A549 (cell line): ENCODE measurements around the gene DMAC2L.
"Not testable (repeated sequence)": the region's sequence is repeated elsewhere in the genome, so short reads cannot be mapped to it uniquely, and the experiment has no call there.

Source experiments
- EP300 ChIP-seq, 2 experiments: fragments of >200 bp; sonication (Bioruptor Twin); formaldehyde crosslinking; IDR thresholded peaks; 2 replicates in 1 of 2; 3 replicates in 1 of 2; pipeline ENCODE4 v1.6.1; 2016 to 2017
- MAFK ChIP-seq: fragments of 450-650 bp; IDR thresholded peaks from 2 replicates; pipeline ENCODE4 v1.6.1; 2014; ENCODE audit not compliant: partially characterized antibody
- PHF8 ChIP-seq: fragments of 200-600 bp; sonication (generic); IDR thresholded peaks from 2 replicates; pipeline ENCODE4 v1.6.1; 2016; ENCODE audit warnings: low read depth, mild to moderate bottlenecking, antibody characterized with exemption, moderate library complexity, borderline replicate concordance
- SREBF2 ChIP-seq: fragments of 450-650 bp; IDR thresholded peaks from 2 replicates; pipeline ENCODE4 v1.6.1; 2014; ENCODE audit warnings: mild to moderate bottlenecking, moderate library complexity
- TF ChIP-seq, protein P1 (sequence below): fragments of >200 bp; sonication (Bioruptor Twin); formaldehyde crosslinking; IDR thresholded peaks from 3 replicates; pipeline ENCODE4 v1.5.1; 2016
- TF ChIP-seq, protein P2 (sequence below): fragments of 450-650 bp; IDR thresholded peaks from 2 replicates; pipeline ENCODE4 v1.6.1; 2014; ENCODE audit warnings: antibody characterized with exemption
- TF ChIP-seq, protein P3 (sequence below): IDR thresholded peaks from 2 replicates; pipeline ENCODE4 v1.6.1; 2012
- TF ChIP-seq, protein P4 (sequence below): IDR thresholded peaks from 2 replicates; pipeline ENCODE4 v1.6.1; 2012; ENCODE audit warnings: low read depth, borderline replicate concordance

DNA sequence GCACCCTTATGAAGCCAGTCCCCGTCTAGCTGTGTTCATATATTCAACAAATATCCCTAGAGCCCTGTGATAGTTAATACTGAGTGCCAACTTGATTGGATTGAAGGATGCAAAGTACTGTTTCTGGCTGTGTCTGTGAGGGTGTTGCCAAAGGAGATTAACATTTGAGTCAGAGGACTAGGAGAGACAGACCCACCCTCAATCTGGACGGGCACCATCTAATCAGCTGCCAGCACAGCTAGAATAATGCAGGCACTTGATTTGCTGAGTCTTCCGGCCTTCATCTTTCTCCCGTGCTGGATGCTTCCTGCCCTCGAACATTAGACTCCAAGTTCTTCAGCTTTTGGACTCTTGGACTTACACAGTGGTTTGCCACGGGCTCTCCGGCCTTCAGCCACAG, 53.4 kb downstream of the DMAC2L start:
- not testable (repeated sequence) for TF ChIP-seq MAFK; EP300 (IDR thresholded peaks at IDR 0.05); PHF8; SREBF2
- TF ChIP-seq, protein P1, sequence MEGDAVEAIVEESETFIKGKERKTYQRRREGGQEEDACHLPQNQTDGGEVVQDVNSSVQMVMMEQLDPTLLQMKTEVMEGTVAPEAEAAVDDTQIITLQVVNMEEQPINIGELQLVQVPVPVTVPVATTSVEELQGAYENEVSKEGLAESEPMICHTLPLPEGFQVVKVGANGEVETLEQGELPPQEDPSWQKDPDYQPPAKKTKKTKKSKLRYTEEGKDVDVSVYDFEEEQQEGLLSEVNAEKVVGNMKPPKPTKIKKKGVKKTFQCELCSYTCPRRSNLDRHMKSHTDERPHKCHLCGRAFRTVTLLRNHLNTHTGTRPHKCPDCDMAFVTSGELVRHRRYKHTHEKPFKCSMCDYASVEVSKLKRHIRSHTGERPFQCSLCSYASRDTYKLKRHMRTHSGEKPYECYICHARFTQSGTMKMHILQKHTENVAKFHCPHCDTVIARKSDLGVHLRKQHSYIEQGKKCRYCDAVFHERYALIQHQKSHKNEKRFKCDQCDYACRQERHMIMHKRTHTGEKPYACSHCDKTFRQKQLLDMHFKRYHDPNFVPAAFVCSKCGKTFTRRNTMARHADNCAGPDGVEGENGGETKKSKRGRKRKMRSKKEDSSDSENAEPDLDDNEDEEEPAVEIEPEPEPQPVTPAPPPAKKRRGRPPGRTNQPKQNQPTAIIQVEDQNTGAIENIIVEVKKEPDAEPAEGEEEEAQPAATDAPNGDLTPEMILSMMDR, result not testable (repeated sequence)
- TF ChIP-seq, protein P2, sequence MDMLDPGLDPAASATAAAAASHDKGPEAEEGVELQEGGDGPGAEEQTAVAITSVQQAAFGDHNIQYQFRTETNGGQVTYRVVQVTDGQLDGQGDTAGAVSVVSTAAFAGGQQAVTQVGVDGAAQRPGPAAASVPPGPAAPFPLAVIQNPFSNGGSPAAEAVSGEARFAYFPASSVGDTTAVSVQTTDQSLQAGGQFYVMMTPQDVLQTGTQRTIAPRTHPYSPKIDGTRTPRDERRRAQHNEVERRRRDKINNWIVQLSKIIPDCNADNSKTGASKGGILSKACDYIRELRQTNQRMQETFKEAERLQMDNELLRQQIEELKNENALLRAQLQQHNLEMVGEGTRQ, result not testable (repeated sequence)
- TF ChIP-seq, protein P3, sequence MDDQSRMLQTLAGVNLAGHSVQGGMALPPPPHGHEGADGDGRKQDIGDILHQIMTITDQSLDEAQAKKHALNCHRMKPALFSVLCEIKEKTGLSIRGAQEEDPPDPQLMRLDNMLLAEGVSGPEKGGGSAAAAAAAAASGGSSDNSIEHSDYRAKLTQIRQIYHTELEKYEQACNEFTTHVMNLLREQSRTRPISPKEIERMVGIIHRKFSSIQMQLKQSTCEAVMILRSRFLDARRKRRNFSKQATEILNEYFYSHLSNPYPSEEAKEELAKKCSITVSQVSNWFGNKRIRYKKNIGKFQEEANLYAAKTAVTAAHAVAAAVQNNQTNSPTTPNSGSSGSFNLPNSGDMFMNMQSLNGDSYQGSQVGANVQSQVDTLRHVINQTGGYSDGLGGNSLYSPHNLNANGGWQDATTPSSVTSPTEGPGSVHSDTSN, result not testable (repeated sequence)
- TF ChIP-seq, protein P4, sequence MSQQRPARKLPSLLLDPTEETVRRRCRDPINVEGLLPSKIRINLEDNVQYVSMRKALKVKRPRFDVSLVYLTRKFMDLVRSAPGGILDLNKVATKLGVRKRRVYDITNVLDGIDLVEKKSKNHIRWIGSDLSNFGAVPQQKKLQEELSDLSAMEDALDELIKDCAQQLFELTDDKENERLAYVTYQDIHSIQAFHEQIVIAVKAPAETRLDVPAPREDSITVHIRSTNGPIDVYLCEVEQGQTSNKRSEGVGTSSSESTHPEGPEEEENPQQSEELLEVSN, result not testable (repeated sequence)
